AG04450 (cell line): ENCODE data around the gene SARDH. TPM values are rescaled to one million over a fixed set of nuclear protein-coding genes. Genes with fewer than 3 reads are reported as not detected.

Experiments
- CTCF ChIA-PET: fragments of 300-600, 350-600 bp; formaldehyde crosslinking; extraction: SDS; loops from one replicate; lab custom pipeline; 2022; ENCODE audit warnings: antibody characterized with exemption, inconsistent platforms; lab: Charles Lee
- POLR2A ChIA-PET: fragments of 350-600 bp; formaldehyde crosslinking; extraction: SDS; loops from one replicate; lab custom pipeline; 2021; ENCODE audit warnings: antibody characterized with exemption, inconsistent platforms; lab: Yijun Ruan, JAX
- DNase-seq: peaks from one replicate; pipeline ENCODE4 v3.0.0-alpha.2; 2011; ENCODE audit warnings: low read depth, low spot score
- H3K27ac ChIP-seq: one replicate; pipeline ENCODE4 v1.5.1; 2012; ENCODE audit warnings: low read depth, low read length, control low read depth
- H3K27me3 ChIP-seq: one replicate; pipeline ENCODE4 v1.6.0; 2012; ENCODE audit warnings: low read length; ENCODE audit not compliant: control insufficient read depth, insufficient read depth
- H3K4me3 ChIP-seq: 2 replicates; pipeline ENCODE4 v1.5.1; 2011; ENCODE audit warnings: mild to moderate bottlenecking, low read depth, low read length, control low read depth
- H3K9me3 ChIP-seq: 2 replicates; pipeline ENCODE4 v1.5.1; 2012; ENCODE audit warnings: low read length; ENCODE audit not compliant: control insufficient read depth, insufficient read depth
- polyA plus RNA-seq: library from polyadenylated mRNA; depleted of rRNA; stranded (reverse); fragments of >200 nt; gene quantifications from 2 replicates; pipeline ENCODE4 v1.2.3, GENCODE V29; 2011
- TF ChIP-seq, protein P1 (sequence below): IDR thresholded peaks from 2 replicates; pipeline ENCODE4 v1.5.1; 2011; ENCODE audit warnings: low read depth, low read length, control low read depth, inconsistent platforms

Gene SARDH
- polyA plus RNA-seq, 1 experiment, result 1.3 TPM

DNA sequence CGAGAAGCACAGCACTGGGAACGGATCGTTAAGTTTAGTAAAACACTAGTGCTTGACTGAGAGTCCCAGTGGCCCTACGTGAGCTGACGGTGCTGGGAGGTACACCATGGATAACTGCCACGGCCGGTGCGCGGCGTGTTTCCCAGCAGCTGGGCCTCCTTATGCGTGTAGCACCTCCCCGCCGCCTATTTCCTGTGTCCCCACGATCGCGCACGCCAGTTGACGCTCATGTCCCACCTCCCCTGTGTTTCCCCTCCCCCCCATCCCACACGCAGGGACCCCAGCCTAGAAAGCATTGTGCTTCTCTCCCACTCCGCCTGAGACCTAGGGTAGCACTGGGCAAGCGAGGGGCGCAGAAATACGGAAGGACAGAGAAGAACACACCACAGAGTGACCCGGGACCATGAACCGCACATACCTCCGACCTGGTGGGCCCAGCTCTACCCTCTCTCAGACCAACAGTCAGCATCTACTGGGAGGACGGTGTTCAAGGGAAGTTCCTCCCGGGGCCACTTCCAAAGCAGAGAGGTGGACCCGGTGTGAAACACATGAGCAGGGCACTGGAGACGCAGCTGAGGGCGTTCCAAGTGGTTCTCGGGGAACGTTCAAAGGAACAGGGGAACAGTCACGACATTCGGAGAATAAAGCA is 56.4 kb downstream of the SARDH start:
- no peak for DNase-seq
- H3K27me3 ChIP-seq, result peaks cover 11% of the 10 kb centered on the region
- no peak overlapping the region for H3K4me3 ChIP-seq
- ChIA-PET POLR2A (no interaction called here), CTCF (no interaction called here)
- no peak overlapping the region for H3K27ac ChIP-seq
- H3K9me3 ChIP-seq, result no peaks in the 10 kb centered on the region; the same call in 1 of the 2 replicates
- TF ChIP-seq, protein P1, sequence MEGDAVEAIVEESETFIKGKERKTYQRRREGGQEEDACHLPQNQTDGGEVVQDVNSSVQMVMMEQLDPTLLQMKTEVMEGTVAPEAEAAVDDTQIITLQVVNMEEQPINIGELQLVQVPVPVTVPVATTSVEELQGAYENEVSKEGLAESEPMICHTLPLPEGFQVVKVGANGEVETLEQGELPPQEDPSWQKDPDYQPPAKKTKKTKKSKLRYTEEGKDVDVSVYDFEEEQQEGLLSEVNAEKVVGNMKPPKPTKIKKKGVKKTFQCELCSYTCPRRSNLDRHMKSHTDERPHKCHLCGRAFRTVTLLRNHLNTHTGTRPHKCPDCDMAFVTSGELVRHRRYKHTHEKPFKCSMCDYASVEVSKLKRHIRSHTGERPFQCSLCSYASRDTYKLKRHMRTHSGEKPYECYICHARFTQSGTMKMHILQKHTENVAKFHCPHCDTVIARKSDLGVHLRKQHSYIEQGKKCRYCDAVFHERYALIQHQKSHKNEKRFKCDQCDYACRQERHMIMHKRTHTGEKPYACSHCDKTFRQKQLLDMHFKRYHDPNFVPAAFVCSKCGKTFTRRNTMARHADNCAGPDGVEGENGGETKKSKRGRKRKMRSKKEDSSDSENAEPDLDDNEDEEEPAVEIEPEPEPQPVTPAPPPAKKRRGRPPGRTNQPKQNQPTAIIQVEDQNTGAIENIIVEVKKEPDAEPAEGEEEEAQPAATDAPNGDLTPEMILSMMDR, result no peak

DNA sequence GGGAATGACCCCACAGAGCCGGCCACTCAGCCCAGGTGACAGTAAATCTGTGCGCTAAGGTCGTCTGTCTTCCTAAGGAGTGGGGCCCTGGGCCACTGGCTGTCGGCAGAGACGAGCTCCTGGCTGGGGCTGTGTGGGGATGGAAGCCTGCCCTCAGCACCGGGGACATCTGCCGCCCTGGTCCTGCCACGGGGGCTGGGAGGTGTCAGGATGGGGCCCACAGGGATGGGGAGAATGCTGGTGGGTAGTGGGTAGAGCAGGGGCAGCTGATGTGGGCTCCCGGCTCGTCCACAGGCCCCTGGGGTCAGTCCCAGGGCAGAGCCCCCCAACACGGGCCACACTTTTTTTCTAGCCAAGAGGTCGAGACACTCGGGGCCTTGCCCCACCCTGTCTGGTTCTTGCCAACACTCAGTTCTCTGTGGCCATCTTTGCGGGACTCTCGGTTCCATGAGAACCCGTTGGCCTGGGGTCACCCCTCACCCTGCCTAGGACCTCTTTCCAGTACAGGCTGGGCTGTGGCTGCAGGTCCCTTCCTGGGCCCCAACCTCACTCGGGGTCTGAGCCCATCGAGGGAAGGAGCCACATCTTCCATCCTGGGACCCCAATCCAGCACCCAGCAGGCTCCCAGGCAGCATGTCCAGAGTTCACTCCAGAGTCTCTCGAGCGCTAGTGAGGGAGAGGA is 57.0 kb downstream of the SARDH start:
- POLR2A ChIA-PET, result no interaction called here
- no peak for DNase-seq
- H3K27me3 ChIP-seq, result peaks cover 11% of the 10 kb centered on the region
- CTCF ChIA-PET, result interaction anchor here (0.5 kb wide), 1 partner anchor 977 kb away, joined by 3 read pairs; no protein-coding TSS in a partner anchor
- H3K4me3 ChIP-seq, result no peak overlapping the region
- TF ChIP-seq, protein P1, result no peak
- H3K27ac ChIP-seq, result no peak overlapping the region
- H3K9me3 ChIP-seq, result no peaks in the 10 kb centered on the region; the same call in 1 of the 2 replicates

DNA sequence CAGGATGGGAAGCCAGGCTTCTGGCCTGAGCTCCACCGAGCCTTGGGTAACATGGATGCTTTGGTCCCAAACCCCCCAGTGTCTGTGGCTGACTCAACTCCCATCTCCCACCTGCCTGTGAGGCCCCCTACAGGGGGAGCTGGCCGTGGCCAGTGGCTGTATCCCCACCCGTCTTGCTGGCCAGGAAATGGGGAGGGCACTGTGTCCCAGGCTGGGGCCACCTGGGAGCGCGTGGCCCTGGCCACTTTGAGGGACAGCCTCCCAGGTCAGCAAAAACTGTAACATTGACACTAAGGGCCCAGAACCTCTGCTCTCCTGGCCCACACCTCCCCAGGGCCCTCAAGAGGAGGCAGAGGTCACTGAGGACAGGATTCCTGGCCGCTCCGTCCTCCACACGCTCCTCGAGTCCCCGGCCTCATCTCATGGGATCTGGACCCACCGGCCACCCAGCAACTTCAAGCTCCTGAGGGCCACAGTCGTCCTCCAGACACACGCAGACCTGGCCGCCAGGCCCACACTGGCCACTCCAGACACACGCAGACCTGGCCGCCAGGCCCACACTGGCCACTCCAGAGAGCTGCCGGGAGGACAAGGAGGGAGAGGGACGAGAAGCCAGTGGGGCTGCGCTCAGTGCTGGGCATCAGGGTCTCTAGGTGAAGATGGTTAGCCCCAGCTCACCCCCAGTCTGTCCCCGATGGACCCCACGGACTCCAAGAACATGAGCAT is 57.7 kb downstream of the SARDH start:
- Histone ChIP-seq H3K27ac (no peak overlapping the region), H3K27me3 (peaks cover 11% of the 10 kb centered on the region), H3K4me3 (no peak overlapping the region), H3K9me3 (no peaks in the 10 kb centered on the region; the same call in 1 of the 2 replicates)
- DNase-seq, result no peak
- TF ChIP-seq, protein P1, result no peak
- ChIA-PET POLR2A (no interaction called here), CTCF (no interaction called here)

DNA sequence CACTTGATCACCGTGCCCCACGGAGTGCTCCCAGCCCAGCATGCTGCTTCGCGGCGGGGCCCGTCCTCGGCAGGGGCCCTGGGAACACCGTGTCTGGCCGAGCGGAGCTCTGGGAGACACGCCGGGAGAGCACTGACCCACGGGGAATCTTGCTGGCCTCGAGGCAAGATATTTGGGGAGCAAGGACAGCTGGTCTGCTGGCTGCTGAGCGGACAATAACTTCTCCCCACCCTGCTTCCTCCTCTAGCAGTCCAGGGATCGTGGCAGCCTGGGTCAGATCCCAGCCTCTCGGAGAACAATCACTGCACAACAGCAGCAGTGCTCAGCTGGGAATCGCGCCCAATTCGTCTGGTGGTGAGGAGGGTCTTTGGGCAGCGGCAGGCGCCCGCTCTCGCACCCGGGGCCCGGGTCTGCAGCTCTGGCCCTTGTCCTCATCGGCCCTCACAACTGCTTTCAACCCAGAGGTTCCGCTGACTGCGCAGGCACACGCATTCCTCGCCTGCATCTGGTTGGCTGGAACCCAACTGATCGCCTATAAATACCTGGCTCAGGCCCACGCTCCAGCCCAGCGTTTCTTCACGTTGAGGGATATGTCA is 58.6 kb downstream of the SARDH start:
- POLR2A ChIA-PET, result no interaction called here
- Histone ChIP-seq H3K27ac (no peak overlapping the region), H3K9me3 (no peaks in the 10 kb centered on the region; the same call in 1 of the 2 replicates), H3K4me3 (no peak overlapping the region), H3K27me3 (peaks cover 11% of the 10 kb centered on the region)
- no peak for DNase-seq
- CTCF ChIA-PET, result no interaction called here
- TF ChIP-seq, protein P1, result no peak
